ENCODE measurements around the gene CARNS1.
"Not testable (repeated sequence)": the region's sequence is repeated elsewhere in the genome, so short reads cannot be mapped to it uniquely, and the experiment has no call there.

CARNS1 gene

GRCh38 chr11:67457453-67457852 lies 42.0 kb downstream of the CARNS1 start:
- TF ChIP-seq, protein P1, sequence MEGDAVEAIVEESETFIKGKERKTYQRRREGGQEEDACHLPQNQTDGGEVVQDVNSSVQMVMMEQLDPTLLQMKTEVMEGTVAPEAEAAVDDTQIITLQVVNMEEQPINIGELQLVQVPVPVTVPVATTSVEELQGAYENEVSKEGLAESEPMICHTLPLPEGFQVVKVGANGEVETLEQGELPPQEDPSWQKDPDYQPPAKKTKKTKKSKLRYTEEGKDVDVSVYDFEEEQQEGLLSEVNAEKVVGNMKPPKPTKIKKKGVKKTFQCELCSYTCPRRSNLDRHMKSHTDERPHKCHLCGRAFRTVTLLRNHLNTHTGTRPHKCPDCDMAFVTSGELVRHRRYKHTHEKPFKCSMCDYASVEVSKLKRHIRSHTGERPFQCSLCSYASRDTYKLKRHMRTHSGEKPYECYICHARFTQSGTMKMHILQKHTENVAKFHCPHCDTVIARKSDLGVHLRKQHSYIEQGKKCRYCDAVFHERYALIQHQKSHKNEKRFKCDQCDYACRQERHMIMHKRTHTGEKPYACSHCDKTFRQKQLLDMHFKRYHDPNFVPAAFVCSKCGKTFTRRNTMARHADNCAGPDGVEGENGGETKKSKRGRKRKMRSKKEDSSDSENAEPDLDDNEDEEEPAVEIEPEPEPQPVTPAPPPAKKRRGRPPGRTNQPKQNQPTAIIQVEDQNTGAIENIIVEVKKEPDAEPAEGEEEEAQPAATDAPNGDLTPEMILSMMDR (IDR thresholded peaks at IDR 0.05; ENCODE audit: insufficient read depth, missing control alignments): no peak
- DNase-seq (ENCODE audit: insufficient read length, low spot score) (no peak), FAIRE-seq (no peak)

GRCh38 chr11:67458266-67458665 lies 42.8 kb downstream of the CARNS1 start:
- TF ChIP-seq, protein P1 (IDR thresholded peaks at IDR 0.05; ENCODE audit: insufficient read depth, missing control alignments): no peak
- FAIRE-seq: no peak

GRCh38 chr11:67463186-67463585 lies 47.7 kb downstream of the CARNS1 start:
- FAIRE-seq: no peak
- TF ChIP-seq, protein P1 (IDR thresholded peaks at IDR 0.05; ENCODE audit: insufficient read depth, missing control alignments): no peak
- no peak for DNase-seq (ENCODE audit: insufficient read length, low spot score)

More at GRCh38 chr11:67458266-67458665, 42.8 kb downstream of the CARNS1 start:
- no peak for DNase-seq (ENCODE audit: insufficient read length, low spot score)

- TF ChIP-seq, protein P1 (IDR thresholded peaks at IDR 0.05; ENCODE audit: insufficient read depth, missing control alignments): no peak
- DNase-seq (ENCODE audit: insufficient read length, low spot score): no peak
- no peak for FAIRE-seq
Measured at GRCh38 chr11:67463680-67464410, 48.4 kb downstream of the CARNS1 start.

DNA sequence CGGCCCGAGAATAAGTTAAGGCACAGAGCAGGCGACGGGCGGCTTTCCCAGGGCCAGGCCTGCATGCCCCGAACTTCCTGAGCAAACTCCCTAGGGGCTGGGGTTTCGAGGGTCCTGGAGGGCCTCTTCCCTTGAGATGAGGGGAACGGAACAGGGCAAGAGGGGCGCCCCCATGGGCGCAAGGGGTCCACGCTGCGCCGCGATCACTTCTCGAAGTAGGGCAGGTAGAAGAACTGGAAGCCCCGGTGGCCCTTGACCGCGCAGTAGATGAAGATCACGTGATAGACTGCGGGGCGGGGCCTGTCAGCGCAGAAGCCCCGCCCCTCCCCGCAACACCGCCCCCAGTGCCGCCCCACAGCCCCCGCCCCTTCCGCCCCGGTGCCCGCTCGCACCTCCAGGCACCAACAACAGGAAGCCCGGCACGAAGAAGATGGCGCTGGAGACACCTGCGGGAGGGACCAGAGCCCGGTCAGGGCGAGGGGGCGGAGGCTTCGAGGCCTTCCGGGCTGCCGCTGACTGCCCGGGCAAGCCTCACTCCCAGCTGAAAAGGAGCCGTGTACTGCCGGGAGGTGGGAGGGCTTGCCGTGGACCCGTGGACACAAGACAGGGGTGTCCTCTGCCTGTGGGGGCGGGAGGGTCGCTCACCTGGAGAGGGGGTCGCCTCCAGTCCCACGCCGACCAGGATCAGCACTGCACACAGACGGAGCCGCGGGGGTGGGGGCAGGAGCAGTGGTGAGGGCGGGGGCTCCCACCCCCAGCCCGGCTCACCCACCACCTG lies 49.1 kb downstream of the CARNS1 start:
- TF ChIP-seq, protein P1 (IDR thresholded peaks at IDR 0.05; ENCODE audit: insufficient read depth, missing control alignments): no peak
- DNase-seq (ENCODE audit: insufficient read length, low spot score) (no peak), FAIRE-seq (no peak)

DNA sequence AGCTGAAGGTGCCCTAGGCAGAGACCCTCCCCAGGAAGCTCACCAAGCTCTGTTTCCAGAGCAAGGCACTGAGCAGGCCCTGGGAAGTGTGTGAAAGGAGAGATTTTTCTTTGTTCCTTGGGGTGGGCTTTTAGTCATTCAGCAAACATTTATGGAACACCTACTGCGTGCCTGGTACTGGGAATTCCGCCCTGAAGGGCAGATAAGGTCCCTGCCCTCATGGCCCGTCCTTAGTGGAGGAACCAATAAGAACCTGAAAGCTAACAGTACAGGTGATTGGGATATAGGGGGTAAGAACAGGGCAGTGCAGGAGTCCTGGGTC lies 49.7 kb downstream of the CARNS1 start:
- FAIRE-seq (no peak), DNase-seq (ENCODE audit: insufficient read length, low spot score) (no peak)
- TF ChIP-seq, protein P1 (IDR thresholded peaks at IDR 0.05; ENCODE audit: insufficient read depth, missing control alignments): no peak

DNA sequence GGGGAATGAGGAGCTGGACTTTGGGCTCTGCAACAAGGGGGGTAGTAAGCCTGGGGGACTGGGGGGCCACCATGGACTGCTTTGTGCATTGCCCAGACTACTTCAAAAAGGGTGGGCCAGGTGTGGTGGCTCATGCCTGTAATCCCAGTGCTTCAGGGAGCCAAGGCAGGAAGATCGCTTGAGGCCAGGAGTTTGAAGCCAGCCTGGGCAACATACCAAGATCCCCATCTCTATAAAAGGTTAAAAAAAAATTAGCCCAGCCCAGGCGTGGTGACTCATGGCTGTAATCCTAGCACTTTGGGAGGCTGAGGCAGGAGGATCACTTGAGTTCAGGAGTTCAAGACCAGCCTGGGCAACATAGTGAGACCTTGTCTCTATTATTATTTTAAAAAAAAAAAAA lies 50.1 kb downstream of the CARNS1 start:
- not testable (repeated sequence) for FAIRE-seq; DNase-seq (ENCODE audit: insufficient read length, low spot score)
